IPS DF 6.9 (cell line): ENCODE measurements around the gene CAMKK2.
"Not testable (repeated sequence)": the region's sequence is repeated elsewhere in the genome, so short reads cannot be mapped to it uniquely, and the experiment has no call there.

Source experiments
- DNase-seq: peaks from one replicate; pipeline ENCODE4 v3.0.0-alpha.2; 2013; ENCODE audit warnings: low read depth, low spot score
- H3K27ac ChIP-seq: one replicate; pipeline ENCODE4 v1.5.1; 2013; ENCODE audit warnings: low read length, control low read depth
- H3K27me3 ChIP-seq: 2 replicates; pipeline ENCODE4 v1.6.1; 2013; ENCODE audit warnings: mild to moderate bottlenecking, low read length; ENCODE audit not compliant: control insufficient read depth, insufficient read depth
- H3K36me3 ChIP-seq: 2 replicates; pipeline ENCODE4 v1.6.1; 2013; ENCODE audit warnings: low read length; ENCODE audit not compliant: control insufficient read depth, insufficient read depth
- H3K4me1 ChIP-seq: 2 replicates; pipeline ENCODE4 v1.6.1; 2013; ENCODE audit warnings: low read length; ENCODE audit not compliant: control insufficient read depth, insufficient read depth
- H3K4me3 ChIP-seq: 2 replicates; pipeline ENCODE4 v1.5.1; 2013; ENCODE audit warnings: mild to moderate bottlenecking, low read length
- H3K9me3 ChIP-seq: 2 replicates; pipeline ENCODE4 v1.6.1; 2013; ENCODE audit warnings: low read length, inconsistent platforms; ENCODE audit not compliant: control insufficient read depth, insufficient read depth
- WGBS: extraction: QIAGEN DNeasy Blood & Tissue Kit; methylation state at CpG from one replicate; pipeline ENCODE4 v1.1.7; 2013; ENCODE audit warnings: mixed read lengths, missing lambda C conversion rate; ENCODE audit not compliant: insufficient read length, insufficient coverage; 5-methylcytosine and 5-hydroxymethylcytosine counted together

CAMKK2 gene

DNA sequence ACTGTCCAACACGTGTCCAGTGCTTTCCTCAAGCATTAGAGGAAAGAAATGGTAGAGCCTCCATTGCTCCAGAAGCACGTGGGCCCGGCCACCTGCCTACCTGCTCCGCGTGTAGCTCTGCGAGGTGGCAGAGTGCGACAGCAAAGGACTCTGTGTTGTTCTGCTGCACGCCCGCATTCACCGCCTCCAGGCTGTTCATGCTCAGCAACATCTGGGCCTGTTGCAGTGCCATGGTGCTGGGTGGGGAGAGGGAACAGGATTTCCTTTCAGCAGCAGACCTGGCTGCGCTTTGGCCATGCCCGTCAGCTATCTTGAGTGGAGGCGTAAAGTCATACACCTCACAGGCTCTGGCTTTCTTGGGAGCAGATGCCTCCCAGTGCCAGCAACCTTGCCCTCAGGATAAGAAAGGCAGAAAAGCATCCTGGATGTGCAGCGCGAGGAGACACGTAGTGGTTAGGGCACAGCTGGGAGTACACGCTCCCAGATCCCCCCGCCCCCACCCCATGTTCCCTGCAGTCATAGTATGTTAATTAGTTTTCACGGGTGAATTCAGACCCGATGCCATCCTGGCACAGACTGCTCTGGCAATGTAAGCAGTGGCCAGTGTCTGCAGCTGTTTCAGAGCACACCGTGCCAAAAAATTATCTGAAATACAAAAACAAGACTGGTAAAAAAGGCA is 30.6 kb upstream of the CAMKK2 start:
- H3K9me3 ChIP-seq = no peaks in the 10 kb centered on the region
- no peaks in the 10 kb centered on the region for H3K27me3 ChIP-seq
- H3K4me1 ChIP-seq = no peaks in the 10 kb centered on the region
- WGBS = no CpG with 5 or more reads among the region's 21 CpGs
- H3K4me3 ChIP-seq = no peak overlapping the region
- no peak for DNase-seq
- no peak overlapping the region for H3K27ac ChIP-seq
- H3K36me3 ChIP-seq = peaks cover 26% of the 10 kb centered on the region; the same call in 1 of the 2 replicates

DNA sequence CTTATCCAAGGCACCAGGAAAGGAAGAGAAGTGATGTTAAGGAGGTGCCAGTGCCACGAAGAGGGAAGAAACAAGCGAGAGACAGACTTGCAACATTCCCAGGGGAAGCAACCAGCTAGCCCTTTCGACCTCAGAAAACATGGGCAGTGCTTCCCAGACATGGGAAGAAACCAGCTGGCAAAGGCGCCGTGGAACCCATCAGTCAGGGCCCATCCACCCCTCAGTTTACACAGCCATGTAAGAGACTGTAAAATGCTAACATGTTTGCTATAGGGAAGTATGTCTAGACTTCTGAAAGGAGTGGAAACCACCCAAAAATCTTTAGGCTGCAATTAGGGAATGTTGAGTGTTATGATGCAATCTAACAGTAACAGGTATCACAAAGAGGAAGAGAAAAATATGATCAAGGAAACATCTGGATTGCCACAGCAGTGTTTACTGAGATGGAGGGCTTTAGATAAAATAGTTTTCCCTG is 29.4 kb upstream of the CAMKK2 start:
- H3K36me3 ChIP-seq = peaks cover 21% of the 10 kb centered on the region; the same call in 1 of the 2 replicates
- DNase-seq = no peak
- no peaks in the 10 kb centered on the region for H3K27me3 ChIP-seq
- H3K4me1 ChIP-seq = no peaks in the 10 kb centered on the region
- no peaks in the 10 kb centered on the region for H3K9me3 ChIP-seq
- WGBS = no CpG with 5 or more reads among the region's 5 CpGs
- H3K27ac ChIP-seq = no peak overlapping the region
- H3K4me3 ChIP-seq = no peak overlapping the region

DNA sequence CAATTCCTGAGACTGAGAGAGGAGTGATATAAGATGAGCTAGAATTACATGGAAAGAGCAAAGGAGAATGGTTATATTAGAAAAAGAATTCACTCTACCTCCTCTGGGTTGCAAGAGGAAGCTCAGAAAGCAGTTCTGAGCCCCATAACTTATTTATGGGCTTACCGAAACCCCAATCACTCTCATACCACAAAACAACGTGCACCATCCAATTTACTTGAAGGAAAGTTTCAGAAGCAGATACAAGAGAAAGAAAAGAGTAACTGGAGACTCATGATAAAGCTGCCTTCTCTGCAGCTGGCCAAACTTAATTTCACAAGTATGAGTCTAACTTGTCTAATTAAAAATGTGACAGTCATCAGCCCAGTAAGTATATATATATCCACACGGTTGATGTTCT is 27.4 kb upstream of the CAMKK2 start:
- Histone ChIP-seq H3K4me1 (no peaks in the 10 kb centered on the region), H3K4me3 (no peak overlapping the region), H3K27me3 (no peaks in the 10 kb centered on the region), H3K9me3 (no peaks in the 10 kb centered on the region), H3K27ac (no peak overlapping the region), H3K36me3 (peaks cover 22% of the 10 kb centered on the region; the same call in 1 of the 2 replicates)
- no peak for DNase-seq
- no CpG with 5 or more reads among the region's 3 CpGs for WGBS

DNA sequence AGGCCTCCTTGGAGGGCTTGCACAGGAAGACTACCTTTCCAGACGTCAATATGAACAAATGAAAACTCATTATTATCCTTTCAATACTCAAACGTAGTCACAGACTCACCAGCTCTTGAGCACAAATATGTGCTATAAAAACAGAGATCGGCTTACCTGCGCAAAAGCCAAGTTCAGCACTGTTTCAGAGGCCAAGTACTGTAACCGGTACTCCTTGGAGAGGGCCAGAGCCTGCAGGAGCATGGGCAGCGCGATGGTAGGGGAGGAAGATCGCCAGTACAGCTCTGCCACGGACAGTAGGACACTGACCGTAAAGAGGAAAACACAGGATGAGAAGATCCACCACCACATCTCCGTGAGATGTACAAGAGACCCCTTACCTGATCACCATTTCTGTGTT is 21.6 kb upstream of the CAMKK2 start:
- Histone ChIP-seq H3K4me1 (no peaks in the 10 kb centered on the region), H3K27me3 (no peaks in the 10 kb centered on the region), H3K36me3 (peaks cover 12% of the 10 kb centered on the region), H3K4me3 (no peak overlapping the region), H3K9me3 (no peaks in the 10 kb centered on the region), H3K27ac (no peak overlapping the region)
- no peak for DNase-seq
- WGBS = no CpG with 5 or more reads among the region's 11 CpGs

DNA sequence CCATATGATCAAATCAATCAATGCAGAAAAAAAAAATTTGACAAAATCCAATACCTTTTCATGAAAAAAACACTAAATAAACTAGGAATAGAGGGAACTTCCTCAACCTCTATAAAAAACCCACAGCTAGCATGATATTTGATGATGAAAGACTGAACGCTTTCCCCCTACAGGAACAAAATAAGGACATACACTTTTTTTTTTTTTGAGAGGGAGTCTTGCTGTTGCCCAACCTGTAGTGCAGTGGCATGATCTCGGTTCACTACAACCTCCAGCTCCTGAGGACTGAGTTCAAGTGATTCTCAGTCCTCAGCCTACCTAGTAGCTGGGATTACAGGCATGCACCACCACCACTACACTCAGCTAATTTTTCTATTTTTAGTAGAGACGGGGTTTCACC is 17.9 kb upstream of the CAMKK2 start:
- Histone ChIP-seq H3K9me3 (no peaks in the 10 kb centered on the region), H3K27me3 (no peaks in the 10 kb centered on the region), H3K4me3 (no peak overlapping the region), H3K27ac (no peak overlapping the region), H3K36me3 (peaks cover 11% of the 10 kb centered on the region), H3K4me1 (no peaks in the 10 kb centered on the region)
- no CpG with 5 or more reads among the region's 3 CpGs for WGBS
- DNase-seq = no peak

DNA sequence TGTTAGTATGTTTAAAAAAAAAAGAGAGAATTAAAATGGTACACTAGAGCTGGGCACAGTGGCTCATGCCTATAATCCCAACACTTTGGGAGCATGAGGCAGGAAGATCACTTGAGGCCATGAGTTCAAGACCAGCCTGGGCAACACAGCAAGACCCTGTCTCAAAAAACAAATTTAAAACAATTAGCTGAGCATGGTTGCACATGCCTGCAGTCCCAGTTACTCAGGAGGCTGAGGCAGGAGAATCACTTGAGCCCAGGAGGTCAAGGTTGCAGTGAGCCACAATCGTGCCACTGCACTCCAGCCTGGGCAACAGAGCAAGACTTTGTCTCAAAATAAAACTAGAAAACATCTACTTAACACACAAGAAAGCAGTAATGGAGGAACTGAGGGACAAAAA is 13.7 kb upstream of the CAMKK2 start:
- H3K4me3 ChIP-seq, H3K36me3 ChIP-seq: not testable (repeated sequence)

DNA sequence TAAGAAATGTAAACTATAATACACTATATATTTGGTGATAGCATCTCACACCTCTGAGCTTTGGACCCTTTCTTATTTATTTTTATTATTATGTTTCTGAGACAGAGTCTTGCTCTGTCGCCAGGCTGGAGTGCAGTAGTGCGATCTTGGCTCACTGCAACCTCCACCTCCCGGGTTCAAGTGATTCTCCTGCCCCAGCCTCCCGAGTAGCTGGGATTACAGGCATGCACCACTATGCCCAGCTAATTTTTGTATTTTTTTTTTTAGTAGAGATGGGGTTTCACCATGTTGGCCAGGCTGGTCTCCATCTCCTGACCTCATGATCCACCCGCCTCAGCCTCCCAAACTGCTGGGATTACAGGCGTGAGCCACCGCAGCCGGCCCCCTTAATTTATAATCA is 10.9 kb upstream of the CAMKK2 start:
- not testable (repeated sequence) for H3K4me3 ChIP-seq, H3K27me3 ChIP-seq, H3K4me1 ChIP-seq, H3K27ac ChIP-seq, H3K36me3 ChIP-seq, H3K9me3 ChIP-seq, DNase-seq
- no CpG with 5 or more reads among the region's 8 CpGs for WGBS

More for the DNA sequence above, 13.7 kb upstream of the CAMKK2 start:
- H3K27ac ChIP-seq, DNase-seq, H3K9me3 ChIP-seq, H3K4me1 ChIP-seq, H3K27me3 ChIP-seq: not testable (repeated sequence)
- no CpG with 5 or more reads among the region's 1 CpG for WGBS

DNA sequence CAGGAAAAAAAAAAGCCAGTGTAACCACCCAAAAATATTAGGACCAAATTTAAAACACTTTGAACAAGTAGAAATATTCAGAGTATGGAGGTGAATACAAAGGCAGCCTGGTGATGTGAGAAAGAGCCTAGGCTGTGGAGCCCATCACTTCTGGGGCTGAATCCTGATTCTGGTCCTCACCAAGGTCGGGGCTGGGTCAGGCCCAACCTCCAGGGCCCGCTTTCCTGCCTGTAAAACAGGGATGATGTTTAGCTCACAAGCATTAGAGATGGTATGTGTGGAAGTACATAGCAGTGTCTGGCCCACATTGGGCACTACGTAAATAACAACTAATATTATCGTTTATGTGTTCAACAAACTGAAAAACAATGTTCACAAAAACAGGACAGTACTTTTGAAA is 7.8 kb upstream of the CAMKK2 start:
- no peak overlapping the region for H3K4me3 ChIP-seq
- WGBS = no CpG with 5 or more reads among the region's 4 CpGs
- no peaks in the 10 kb centered on the region for H3K4me1 ChIP-seq
- no peak for DNase-seq
- no peak overlapping the region for H3K27ac ChIP-seq
- no peaks in the 10 kb centered on the region for H3K27me3 ChIP-seq
- peaks cover 2% of the 10 kb centered on the region; the same call in 1 of the 2 replicates for H3K36me3 ChIP-seq
- no peaks in the 10 kb centered on the region for H3K9me3 ChIP-seq

DNA sequence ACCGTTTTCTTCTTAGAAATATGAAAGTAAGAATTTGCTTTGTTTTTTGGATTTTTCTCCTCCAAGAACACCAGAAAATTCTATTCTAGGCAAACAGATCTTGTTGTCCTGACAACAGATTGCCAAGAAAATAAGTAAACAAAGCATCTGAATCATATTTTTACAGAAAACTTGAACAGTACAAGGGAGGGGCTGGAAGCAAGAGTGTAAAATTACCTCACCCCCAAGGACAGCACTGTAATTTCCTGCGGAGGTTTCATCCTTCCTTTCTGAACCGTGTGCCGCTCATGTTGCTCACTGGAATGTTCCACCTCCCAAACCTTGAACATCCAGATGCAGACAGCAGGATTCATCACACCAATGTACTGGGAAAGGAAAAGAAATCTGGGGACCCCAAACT is 5.4 kb upstream of the CAMKK2 start:
- Histone ChIP-seq H3K9me3 (no peaks in the 10 kb centered on the region), H3K4me1 (no peaks in the 10 kb centered on the region), H3K4me3 (no peak overlapping the region), H3K27me3 (no peaks in the 10 kb centered on the region), H3K36me3 (no peaks in the 10 kb centered on the region), H3K27ac (no peak overlapping the region)
- WGBS = no CpG with 5 or more reads among the region's 4 CpGs
- DNase-seq = no peak

DNA sequence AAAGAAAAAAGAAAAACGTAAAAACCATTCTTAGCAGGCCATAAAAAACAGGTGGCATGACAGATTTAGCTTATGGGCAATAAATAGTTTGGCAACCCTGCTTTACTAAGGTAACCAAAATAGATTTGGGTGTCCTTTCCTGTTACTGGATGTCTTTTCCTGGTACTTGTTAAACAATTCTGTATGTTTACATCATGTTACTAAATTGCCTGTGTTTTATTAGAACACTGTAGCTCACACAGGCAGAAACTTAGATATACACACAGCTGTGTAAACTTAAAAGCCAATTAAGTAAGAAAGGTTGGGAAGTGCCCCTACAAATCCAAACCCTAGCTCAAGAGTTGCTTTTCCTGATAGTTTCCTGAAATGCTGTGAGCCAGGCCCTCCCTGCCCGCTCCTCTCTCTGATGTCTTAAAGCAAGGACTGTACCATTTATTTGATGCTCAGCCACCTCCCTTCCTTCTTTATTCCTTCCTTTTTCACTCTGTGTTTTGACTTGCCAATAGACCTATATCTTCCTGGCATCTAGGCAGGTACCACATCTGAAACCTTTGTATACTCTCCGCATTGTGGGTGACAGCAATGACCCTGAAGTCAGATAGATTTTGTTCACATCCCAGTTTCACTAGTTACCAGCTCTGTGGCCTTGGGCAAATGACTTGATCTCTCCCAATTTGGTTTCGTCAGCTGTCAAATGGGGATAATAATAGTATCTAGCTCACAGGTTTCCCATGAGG is 3.7 kb upstream of the CAMKK2 start:
- no peak for DNase-seq
- Histone ChIP-seq H3K27ac (no peak overlapping the region), H3K27me3 (no peaks in the 10 kb centered on the region), H3K36me3 (no peaks in the 10 kb centered on the region), H3K9me3 (no peaks in the 10 kb centered on the region), H3K4me3 (no peak overlapping the region), H3K4me1 (no peaks in the 10 kb centered on the region)
- WGBS = no CpG with 5 or more reads among the region's 4 CpGs
